Putamen (tissue), 1 donor: ENCODE measurements around the gene TPM1.
"Not testable (repeated sequence)": the region's sequence is repeated elsewhere in the genome, so short reads cannot be mapped to it uniquely, and the experiment has no call there.

Experiments
- DNase-seq: peaks from one replicate; pipeline ENCODE4 v3.0.0-alpha.2; 2016; ENCODE audit warnings: low spot score

The TPM1 gene

GRCh38 chr15:63096178-63096577 lies 53.6 kb downstream of the TPM1 start:
- no peak for DNase-seq

DNA sequence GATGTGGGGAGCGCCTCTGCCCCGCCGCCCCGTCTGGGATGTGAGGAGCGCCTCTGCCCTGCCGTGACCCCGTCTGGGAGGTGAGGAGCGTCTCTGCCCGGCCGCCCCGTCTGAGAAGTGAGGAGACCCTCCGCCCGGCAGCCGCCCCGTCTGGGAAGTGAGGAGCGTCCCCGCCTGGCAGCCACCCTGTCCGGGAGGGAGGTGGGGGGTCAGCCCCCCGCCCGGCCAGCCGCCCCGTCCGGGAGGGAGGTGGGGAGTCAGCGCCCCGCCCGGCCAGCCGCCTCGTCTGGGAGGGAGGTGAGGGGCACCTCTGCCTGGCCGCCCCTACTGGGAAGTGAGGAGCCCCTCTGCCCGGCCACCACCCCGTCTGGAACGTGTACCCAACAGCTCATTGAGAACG lies 56.4 kb downstream of the TPM1 start:
- DNase-seq: not testable (repeated sequence)

- DNase-seq: not testable (repeated sequence)
Measured at GRCh38 chr15:63099581-63099980, 57.0 kb downstream of the TPM1 start.

- DNase-seq: no peak
Measured at GRCh38 chr15:63103416-63103815, 60.9 kb downstream of the TPM1 start.

- no peak for DNase-seq
Measured at GRCh38 chr15:63104727-63105126, 62.2 kb downstream of the TPM1 start.

DNA sequence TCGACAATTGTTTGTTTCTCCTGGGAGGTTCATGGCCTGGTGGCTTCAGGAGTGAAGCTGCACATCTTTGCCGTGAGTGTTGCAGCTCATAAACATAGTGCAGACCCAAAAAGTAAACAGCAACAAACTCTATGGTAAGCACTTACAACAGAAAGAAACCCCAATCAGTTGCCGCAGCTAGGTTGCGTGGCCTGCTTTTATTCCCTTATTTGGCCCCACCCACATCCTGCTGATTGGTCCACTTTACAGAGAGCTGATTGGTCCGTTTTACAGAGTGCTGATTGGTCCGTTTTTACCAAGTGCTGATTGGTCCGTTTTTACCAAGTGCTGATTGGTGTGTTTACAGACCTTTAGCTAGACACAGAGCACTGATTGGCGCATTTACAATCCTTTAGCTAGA lies 62.8 kb downstream of the TPM1 start:
- DNase-seq: not testable (repeated sequence)

DNA sequence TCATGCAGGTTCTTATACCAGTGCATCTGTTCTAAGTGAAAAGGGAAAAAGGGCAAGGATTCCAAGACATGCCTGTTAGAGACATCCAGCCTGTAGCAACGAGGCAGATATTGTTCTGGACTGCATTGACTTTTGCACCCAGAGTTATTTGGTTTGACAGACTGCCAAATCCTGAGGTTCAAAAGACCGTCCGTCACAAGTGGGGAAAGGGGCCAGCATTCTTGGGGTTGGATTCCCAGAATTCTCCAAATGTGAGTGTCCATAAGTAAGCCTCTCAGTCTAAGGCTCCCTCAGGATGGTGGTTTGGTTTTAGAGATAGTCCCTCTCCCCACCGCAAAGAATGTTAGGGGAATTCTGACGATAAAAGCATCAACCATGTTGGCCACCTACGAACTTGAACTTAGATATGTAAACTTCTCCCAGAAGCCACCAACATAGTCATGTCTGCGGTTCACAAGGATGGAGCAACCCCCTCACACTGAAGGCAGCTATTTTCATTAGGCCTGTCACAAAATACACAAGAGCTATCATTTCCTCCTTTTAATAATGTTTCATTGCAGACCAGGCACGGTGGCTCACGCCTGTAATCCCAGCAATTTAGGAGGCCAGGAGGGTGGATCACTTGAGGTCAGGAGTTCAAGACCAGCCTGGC lies 65.5 kb downstream of the TPM1 start:
- DNase-seq: no peak

DNA sequence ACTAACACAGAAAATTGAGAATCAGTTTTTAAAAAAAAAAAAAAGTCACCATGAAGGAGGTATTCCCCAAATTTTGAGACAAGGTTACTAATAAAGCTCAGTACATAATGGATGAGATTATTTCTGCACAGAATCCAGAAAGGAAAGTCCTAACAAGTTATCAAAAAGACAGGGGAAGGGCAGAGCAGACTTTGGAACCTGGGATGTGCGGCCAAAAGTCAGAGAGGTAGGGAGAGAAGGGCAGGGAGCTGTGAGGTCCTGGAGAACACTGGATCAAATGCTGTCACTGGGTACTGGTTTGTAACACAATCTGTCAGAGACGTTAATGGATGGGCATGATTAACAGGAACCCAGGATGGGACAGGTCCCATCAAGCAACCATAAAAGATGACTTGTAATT lies 67.0 kb downstream of the TPM1 start:
- DNase-seq: no peak

DNA sequence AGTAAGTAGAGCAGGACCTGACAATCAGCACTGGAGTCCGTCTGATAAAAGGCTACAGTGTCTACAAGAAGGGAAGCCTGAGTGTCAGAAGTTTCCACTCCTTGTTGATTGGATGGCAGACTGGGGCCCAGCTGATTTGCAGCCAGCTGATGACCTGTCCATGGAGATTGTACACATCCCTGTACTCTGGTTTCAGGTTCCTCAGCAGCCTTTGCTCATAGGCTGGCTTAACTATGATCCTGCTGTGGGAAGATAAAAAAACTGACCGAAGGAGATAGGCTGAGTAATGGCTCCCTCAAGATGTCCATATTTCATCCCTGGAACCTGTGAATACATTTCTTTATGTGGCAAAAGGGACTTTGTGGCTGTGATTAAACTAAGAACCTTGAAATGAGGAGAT lies 67.4 kb downstream of the TPM1 start:
- no peak for DNase-seq

DNA sequence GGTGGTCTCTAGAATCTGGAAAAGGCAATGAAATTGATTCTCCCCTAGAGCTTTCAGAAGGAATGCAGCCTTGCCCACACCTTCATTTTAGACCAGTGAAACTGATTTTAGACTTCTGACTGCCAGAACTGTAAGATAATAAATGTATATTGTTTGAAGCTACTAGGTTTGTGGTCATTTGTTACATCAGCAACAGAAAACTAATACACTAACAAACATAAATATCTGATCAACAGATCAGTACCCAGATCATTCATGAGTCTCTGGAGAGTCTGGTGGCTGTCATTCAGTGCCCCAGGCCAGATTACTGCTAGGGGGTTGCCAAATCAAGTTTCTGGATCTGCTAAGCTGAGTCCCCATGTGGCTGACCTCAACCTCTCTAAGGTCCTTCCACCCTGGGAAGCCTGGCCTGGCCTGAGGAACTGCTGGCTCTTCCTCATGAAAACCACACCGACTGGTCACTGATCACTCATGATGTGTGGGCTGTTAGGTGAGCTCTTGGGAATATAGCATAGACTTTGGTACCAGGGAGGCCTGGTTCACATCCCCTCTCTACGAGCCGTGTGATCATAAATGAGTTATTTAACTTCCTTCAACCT lies 68.0 kb downstream of the TPM1 start:
- DNase-seq: no peak

DNA sequence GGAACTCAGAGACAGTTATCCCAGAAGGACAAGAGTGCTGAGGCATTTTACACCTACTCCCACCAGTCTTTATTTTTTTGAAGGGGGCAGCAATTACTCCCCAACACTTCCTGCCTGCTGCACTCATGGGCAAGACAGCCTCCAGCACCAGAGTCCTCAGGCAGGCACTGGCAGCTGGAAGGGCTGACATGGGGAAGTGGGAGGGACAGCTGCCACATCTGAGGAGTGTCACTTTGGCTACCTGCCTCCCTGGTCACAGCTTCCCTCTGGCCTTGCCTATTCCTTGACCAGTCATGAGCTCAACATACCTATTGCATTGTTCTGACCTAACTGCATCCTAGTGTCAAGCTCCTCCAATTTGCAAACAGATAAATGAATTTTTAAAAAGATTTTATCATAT lies 68.9 kb downstream of the TPM1 start:
- no peak for DNase-seq

GRCh38 chr15:63112871-63113270 lies 70.3 kb downstream of the TPM1 start:
- no peak for DNase-seq

GRCh38 chr15:63114465-63114864 lies 71.9 kb downstream of the TPM1 start:
- DNase-seq: no peak
